ENCODE results near the gene DEGS2. TPM values are rescaled to one million over a fixed set of nuclear protein-coding genes. Genes with fewer than 3 reads are reported as not detected.

Gene DEGS2
- total RNA-seq, 1 donor from 2014 or later: not detected

DNA sequence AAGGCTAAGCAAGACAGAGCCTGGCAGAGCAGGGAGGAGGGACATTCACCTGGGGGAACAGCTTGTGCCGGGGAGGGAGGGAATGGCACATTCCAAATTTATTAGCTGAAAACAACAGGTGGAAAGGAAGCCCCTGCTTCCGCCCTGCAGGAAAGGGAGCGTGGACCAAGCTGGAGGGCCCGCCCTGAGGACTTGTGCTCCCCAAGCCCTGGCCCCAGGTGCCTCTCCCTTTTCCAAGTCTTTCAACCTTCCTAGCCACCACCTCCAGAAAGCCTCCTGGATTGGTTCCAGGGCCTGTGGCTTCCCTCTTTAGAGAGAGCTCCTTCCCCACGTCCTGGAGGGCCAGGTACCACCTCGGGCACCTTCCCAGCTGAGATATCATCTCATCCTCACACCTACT lies 2.7 kb downstream of the DEGS2 start:
- Mint-ChIP-seq H3K27me3 (ENCODE audit: low read depth) (peaks cover 69% of the 10 kb centered on the region), H3K27ac (ENCODE audit: unreplicated experiment) (no peak overlapping the region), H3K4me3 (no peak overlapping the region), H3K9me3 (peaks cover 5% of the 10 kb centered on the region), H3K36me3 (ENCODE audit: low read depth) (peaks cover 4% of the 10 kb centered on the region), H3K4me1 (no peaks in the 10 kb centered on the region)
- DNase-seq (ENCODE audit: low read depth, low spot score): no peak
- TF ChIP-seq, protein P1, sequence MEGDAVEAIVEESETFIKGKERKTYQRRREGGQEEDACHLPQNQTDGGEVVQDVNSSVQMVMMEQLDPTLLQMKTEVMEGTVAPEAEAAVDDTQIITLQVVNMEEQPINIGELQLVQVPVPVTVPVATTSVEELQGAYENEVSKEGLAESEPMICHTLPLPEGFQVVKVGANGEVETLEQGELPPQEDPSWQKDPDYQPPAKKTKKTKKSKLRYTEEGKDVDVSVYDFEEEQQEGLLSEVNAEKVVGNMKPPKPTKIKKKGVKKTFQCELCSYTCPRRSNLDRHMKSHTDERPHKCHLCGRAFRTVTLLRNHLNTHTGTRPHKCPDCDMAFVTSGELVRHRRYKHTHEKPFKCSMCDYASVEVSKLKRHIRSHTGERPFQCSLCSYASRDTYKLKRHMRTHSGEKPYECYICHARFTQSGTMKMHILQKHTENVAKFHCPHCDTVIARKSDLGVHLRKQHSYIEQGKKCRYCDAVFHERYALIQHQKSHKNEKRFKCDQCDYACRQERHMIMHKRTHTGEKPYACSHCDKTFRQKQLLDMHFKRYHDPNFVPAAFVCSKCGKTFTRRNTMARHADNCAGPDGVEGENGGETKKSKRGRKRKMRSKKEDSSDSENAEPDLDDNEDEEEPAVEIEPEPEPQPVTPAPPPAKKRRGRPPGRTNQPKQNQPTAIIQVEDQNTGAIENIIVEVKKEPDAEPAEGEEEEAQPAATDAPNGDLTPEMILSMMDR (conservative IDR thresholded peaks at IDR 0.05): no peak

DNA sequence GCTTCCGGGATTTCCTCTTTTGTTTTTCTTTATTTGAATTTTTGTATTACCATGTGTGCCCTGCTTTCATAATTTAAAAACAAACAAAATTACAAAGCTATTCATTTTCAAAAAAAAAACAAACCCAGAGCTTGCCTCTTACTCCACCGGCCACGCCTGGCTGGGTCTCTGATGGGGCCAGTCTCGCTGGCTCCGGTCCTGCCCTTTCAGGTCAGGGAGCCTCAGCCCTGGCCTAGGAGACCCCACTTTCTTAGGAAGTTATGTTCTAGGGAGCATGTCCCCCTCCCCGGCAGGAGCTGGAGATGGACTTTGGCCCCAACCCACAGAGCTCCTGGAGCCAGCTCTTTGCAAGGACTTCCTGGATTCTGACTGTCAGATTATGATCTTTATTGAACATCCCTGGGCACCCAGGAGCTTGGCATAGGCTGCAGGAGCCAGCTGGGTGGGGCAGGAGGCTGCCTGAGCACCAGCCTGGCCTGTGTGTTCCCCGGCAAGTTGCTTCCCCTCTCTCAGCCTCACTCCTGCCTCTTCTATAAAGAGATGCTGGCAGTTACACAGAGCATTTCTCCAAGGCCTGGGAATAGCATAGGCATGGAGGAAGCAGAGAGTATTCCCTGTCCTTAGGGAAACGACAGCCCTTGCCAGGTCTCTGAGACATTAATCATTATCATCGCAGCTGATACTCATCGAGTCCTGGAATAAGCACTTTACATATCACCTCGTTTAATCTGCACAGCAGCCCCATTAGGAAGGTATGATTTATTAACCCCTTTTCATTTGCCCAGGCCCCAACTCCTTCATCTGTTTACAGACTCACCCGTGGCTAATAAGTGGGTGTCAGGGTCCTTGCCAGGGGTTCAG lies 3.5 kb downstream of the DEGS2 start:
- no peak for DNase-seq (ENCODE audit: low read depth, low spot score)
- no peak overlapping the region for H3K27ac Mint-ChIP-seq (ENCODE audit: unreplicated experiment)
- H3K4me3 Mint-ChIP-seq: no peak overlapping the region
- H3K36me3 Mint-ChIP-seq (ENCODE audit: low read depth): peaks cover 4% of the 10 kb centered on the region
- H3K4me1 Mint-ChIP-seq: no peaks in the 10 kb centered on the region
- peaks cover 5% of the 10 kb centered on the region for H3K9me3 Mint-ChIP-seq
- TF ChIP-seq, protein P1 (conservative IDR thresholded peaks at IDR 0.05): no peak
- H3K27me3 Mint-ChIP-seq (ENCODE audit: low read depth): peaks cover 64% of the 10 kb centered on the region

DNA sequence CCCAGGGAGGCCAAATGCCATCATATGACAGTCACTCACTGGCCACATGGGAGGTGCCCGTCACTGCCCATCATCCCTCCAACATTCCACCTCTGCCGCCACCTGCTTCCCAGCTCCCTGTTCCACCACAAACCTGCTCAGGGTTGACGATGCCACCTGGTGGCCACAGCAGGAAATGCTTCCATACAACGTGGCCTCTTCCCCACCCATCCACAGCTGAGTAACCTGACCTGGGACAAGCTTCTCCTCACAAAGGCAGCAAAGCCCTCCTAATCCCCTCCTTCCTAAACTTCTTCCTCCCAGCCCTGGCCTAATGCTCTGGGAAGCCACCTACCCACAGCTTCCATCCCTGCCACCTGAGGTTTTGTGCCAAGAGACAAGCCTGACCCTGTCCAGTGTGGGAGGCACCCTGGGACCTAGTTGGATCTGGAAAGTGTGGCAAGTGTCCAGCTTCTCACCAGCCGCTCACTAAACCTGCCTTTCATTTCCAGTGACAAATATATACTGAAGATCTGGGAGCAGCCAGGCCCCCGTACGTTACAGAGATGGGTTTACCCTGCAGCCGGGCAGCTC lies 4.3 kb downstream of the DEGS2 start:
- Mint-ChIP-seq H3K9me3 (peaks cover 5% of the 10 kb centered on the region), H3K27me3 (ENCODE audit: low read depth) (peaks cover 56% of the 10 kb centered on the region), H3K36me3 (ENCODE audit: low read depth) (peaks cover 4% of the 10 kb centered on the region), H3K27ac (ENCODE audit: unreplicated experiment) (no peak overlapping the region), H3K4me1 (no peaks in the 10 kb centered on the region), H3K4me3 (peak overlapping the region; percentile 60)
- peak; percentile 34 for DNase-seq (ENCODE audit: low read depth, low spot score)
- TF ChIP-seq, protein P1 (conservative IDR thresholded peaks at IDR 0.05): peak; percentile 72

DNA sequence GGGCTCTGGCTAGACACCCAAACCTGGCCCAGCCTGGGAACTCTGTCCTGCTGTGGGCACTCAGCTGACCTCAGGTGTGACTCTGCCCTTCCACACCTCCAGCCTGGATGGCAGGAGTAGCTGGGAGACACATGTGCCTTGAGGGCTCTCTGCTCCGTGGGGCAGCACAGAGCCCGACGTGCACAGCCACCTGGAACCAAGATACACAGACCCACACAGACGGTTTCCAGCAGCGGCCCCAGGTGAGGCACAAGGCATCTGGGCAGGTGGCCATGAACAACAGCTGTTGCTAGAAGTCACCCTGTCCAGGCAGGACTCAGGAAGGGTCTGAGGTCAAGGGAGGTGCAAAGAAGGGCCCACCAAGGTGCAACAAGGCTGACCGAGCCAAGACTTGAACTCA lies 5.9 kb downstream of the DEGS2 start:
- H3K27me3 Mint-ChIP-seq (ENCODE audit: low read depth): peaks cover 49% of the 10 kb centered on the region
- H3K9me3 Mint-ChIP-seq: peaks cover 5% of the 10 kb centered on the region
- H3K4me1 Mint-ChIP-seq: no peaks in the 10 kb centered on the region
- DNase-seq (ENCODE audit: low read depth, low spot score): no peak
- no peak overlapping the region for H3K27ac Mint-ChIP-seq (ENCODE audit: unreplicated experiment)
- no peak overlapping the region for H3K4me3 Mint-ChIP-seq
- TF ChIP-seq, protein P1 (conservative IDR thresholded peaks at IDR 0.05): no peak
- H3K36me3 Mint-ChIP-seq (ENCODE audit: low read depth): peaks cover 4% of the 10 kb centered on the region

DNA sequence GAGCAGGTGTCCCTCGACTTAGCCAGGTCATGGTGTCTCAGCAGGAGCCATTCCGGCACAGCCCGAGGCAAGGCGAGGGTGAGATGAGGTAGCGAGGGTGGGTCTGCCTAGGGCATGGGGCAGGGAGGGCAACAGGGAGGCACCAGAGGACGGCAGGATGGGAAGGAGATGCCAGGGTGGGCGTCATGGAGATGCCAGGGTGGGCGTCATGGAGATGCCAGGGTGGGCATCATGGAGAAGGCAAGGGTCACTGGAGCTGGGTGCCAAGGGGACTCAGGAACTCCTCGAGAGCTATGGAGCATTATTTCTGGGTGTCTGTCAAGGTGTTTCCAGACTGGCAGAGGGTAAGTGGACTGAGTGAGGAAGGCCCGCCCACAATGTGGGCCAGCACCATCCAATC lies 7.4 kb downstream of the DEGS2 start:
- Mint-ChIP-seq H3K4me3 (no peak overlapping the region), H3K27me3 (ENCODE audit: low read depth) (peaks cover 34% of the 10 kb centered on the region), H3K27ac (ENCODE audit: unreplicated experiment) (no peak overlapping the region), H3K9me3 (peaks cover 5% of the 10 kb centered on the region), H3K36me3 (ENCODE audit: low read depth) (peaks cover 4% of the 10 kb centered on the region), H3K4me1 (no peaks in the 10 kb centered on the region)
- TF ChIP-seq, protein P1 (conservative IDR thresholded peaks at IDR 0.05): no peak
- DNase-seq (ENCODE audit: low read depth, low spot score): no peak
